ENCODE data around the gene RAP1GAP2.

RAP1GAP2 gene

GRCh38 chr17:2786176-2786881 is 9.9 kb upstream of the RAP1GAP2 start:
- DNase-seq (ENCODE audit: low read depth): peak; percentile 83

DNA sequence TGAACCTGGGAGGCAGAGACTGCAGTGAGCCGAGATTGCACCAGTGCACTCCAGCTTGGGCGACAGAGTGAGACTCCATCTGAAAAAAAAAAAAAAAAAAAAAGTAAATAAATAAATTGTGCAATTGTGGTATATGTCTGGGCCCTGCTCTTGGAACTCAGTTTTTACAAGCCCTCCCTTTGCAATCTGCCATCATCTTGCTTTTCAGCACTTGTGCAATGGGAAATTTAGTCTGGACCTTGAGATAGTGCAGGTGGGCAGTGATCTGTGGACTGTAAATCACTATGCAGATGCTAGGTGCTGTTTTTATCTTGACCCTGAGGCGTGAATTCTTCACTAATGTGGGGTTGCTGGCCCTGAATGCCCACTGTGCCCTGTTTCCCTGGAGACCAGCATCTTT is 6.5 kb upstream of the RAP1GAP2 start:
- no peak for DNase-seq (ENCODE audit: low read depth)

DNA sequence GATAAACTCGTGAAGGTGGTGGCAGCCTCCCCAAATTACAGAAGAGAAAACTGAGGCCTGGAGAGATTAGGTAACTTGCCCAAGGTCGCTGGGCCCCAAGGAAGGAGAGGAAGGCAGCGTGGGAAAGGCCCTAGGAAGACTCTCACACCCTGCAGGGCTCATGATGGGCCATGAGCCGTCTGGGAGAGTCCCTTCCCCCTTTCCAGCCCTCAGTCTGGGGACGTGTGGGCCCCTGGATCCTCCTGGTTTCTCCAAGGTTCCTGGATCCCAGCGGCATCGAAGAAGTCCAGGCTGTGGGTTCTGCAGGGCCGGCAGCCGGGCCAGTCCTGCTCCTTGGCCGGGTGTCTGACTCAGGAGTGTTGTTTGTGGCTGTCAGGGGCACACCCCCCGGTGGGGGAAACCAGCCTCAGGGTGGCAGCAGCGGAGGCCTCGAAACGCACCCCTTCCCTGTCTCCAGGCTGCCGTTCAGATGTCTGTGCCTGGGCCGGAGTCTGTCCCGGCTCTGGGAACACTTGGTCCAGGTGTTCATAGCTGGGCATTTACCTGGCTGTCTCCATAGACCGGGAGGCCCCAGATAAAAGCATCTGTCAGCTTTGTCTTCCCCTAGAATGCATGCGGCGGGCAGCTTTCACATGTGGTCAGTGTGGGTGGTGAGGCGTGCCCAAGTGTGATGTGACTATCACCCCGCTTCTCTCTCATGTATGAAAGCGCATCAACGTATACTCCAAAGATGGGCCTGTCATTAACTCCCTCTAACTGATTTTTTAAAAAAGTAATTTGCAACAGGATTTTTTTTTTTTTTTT is 3.7 kb upstream of the RAP1GAP2 start:
- peak; percentile 44 for DNase-seq (ENCODE audit: low read depth)

DNA sequence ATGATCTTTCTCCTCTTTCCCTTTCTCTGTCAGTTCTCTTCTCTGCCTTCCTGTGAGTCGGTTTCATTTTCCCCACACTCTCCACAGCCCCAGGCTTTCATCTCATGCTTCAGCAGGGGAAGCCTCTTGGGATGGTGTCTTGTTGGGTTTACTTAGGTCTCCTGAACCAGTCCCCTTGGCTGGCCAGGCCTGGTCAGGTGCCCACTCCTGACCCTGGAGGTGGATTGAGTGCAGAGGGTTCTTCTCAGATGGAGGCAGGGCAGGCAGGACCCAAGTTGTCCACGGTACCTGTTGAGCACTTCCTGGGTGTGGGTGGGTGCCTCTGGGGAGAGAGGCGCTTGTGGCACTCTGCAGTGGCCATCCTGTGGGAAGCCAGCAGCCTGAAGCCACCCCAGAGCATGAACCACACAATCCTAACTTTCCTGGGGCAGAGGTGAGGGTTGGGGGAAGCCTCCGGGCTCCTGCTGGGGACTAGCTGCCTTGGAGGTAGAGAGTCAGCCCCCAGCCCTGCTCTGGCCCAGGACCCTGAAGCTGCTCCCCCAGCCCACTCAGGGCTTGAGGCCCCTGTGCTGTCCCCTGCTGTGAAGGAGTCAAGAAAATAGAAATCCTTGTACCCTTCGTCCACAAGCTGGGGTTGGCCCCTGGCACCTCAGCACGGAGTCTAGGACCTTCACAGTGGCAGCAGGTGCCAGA is 2.0 kb upstream of the RAP1GAP2 start:
- no peak for DNase-seq (ENCODE audit: low read depth)

DNA sequence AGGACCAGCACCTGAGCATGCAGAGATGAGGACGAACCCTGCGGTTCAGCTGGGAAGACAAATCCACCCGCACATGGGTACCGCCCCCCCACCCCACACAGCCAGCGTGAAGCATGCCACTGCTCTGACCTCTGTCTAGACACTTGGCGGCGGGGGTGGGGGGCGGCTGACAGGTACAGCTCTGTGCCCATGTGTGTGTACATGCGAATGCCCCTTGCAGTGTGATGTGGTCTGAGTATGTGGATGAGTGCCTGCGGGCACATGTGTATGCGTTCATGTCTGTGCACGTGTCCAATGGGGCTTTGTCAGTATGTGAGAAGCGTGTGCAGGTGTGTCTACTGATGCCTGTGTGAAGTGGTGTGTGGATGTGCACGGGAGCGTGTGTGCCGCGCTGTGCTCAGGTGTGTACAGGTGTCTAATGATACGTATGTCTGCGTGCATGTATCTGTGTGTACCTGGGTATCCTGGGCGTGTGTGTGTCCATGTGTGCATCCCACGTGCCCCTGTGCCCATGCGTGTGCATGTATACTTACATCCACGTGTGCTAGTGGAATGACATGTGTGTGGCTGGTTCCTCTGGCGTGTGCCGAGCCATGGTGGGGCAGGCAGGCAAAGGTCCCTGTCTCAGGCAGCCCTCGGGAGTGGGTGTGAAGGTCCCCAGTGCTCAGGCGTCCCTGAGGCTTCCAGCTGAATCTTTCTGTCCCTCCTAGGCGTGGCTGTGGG is 636 bp upstream of the RAP1GAP2 start:
- no peak for DNase-seq (ENCODE audit: low read depth)

DNA sequence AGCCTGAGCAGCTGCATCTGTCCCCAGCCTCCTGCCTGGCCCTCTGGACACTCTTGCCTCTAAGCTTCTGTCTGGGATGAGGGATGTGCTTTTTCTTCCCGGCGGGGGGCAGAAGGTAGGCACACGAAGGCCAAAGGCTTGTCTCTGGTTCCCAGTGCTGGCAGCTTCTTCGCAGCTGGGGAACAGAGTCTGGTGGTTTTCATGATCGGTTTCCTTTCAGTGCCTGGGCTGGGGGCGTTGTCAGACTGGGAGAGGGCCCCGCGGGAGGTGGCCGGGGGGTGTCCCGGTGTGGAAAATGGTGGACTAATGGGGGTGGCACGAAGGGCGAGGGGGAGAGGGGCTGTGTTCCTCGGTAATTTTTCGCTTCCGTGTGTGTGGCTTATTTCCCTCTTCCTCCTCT is 988 bp downstream of the RAP1GAP2 start:
- DNase-seq (ENCODE audit: low read depth): no peak

GRCh38 chr17:2797637-2798036 is 1.4 kb downstream of the RAP1GAP2 start:
- DNase-seq (ENCODE audit: low read depth): no peak

DNA sequence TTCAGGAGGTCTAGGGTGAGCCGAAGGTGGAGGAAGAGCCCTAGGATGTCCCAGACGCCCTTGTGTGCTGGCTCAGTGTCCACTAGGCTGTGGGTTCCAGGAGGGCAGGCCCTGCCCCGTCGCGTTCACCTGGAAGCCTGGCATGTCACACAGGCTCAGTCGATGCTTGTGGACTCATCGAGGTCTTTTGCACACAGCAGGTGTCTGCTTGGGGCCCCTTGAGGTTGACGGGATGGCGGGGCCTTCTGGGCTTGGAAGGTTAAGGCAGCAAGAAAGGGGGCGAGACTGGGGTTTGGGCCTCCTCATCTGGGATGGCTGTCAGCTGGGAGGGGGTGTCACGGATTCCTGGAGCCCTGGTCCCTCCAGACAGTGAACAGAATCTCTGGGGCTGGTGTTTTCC is 1.9 kb downstream of the RAP1GAP2 start:
- no peak for DNase-seq (ENCODE audit: low read depth)

- no peak for DNase-seq (ENCODE audit: low read depth)
These were observed 2.4 kb downstream of the RAP1GAP2 start for GRCh38 chr17:2798678-2799077.

DNA sequence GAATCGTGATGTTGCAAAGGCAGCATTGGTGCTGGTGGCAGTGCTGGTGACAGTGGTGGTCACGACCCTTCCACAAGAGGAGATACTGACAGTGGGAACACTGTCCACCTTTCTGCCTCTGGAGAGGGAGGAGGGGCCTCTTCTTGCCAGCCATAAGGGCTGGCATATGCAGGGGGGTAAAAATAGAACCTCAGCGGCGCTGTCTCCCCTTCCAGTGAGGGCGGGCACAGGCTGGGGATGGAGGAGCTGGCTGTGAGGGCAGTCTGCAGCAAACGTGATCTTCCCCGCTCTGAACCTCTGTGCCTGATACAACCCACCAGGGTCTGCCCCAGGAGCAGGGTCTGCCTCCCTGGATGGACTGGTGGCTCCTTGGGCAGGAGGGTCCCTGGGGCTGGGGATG is 3.4 kb downstream of the RAP1GAP2 start:
- DNase-seq (ENCODE audit: low read depth): no peak

- no peak for DNase-seq (ENCODE audit: low read depth)
These were observed 4.1 kb downstream of the RAP1GAP2 start for GRCh38 chr17:2800367-2800766.

GRCh38 chr17:2801841-2802240 is 5.6 kb downstream of the RAP1GAP2 start:
- no peak for DNase-seq (ENCODE audit: low read depth)

DNA sequence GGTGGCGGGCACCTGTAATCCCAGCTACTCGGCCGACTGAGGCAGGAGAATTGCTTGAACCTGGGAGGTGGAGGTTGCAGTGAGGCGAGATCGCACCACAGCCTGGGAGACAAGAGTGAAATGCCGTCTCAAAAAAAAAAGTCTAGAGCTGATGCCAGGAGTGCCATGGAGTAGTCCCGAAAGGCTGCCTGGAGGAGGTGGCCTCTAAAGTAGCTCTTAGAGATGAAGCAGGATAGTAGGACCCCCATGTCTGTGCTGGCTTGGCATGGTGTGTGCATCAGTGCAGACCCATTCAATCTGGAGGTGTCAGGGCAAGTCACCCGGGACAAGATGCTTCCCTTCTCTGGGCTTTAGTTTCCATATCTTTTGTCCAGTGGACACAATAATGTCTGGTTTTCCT is 6.3 kb downstream of the RAP1GAP2 start:
- DNase-seq (ENCODE audit: low read depth): no peak

GRCh38 chr17:2803386-2803785 is 7.1 kb downstream of the RAP1GAP2 start:
- DNase-seq (ENCODE audit: low read depth): no peak

- DNase-seq (ENCODE audit: low read depth): no peak
These were observed 7.7 kb downstream of the RAP1GAP2 start for GRCh38 chr17:2803971-2804370.

DNA sequence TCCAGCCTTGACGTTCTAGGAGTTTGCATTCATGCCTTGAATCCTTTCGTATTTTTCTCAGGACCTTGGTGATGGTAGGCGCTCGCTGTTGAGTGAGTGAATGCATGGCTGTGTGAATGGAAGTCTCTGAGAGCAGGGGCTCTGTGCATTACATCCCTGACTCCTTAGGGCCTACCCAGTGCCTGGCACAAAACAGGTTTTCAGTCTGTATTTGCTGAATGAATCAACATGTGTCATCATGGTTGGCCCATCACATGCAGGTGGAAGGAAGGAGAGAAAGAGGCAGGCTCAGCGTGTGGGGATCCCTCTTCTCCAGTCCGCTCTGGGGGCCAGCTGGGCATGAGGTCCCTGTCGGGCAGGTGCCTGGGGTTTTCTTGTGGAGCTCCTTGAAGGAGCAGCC is 8.7 kb downstream of the RAP1GAP2 start:
- DNase-seq (ENCODE audit: low read depth): no peak

- no peak for DNase-seq (ENCODE audit: low read depth)
These were observed 9.7 kb downstream of the RAP1GAP2 start for GRCh38 chr17:2805961-2806360.

DNA sequence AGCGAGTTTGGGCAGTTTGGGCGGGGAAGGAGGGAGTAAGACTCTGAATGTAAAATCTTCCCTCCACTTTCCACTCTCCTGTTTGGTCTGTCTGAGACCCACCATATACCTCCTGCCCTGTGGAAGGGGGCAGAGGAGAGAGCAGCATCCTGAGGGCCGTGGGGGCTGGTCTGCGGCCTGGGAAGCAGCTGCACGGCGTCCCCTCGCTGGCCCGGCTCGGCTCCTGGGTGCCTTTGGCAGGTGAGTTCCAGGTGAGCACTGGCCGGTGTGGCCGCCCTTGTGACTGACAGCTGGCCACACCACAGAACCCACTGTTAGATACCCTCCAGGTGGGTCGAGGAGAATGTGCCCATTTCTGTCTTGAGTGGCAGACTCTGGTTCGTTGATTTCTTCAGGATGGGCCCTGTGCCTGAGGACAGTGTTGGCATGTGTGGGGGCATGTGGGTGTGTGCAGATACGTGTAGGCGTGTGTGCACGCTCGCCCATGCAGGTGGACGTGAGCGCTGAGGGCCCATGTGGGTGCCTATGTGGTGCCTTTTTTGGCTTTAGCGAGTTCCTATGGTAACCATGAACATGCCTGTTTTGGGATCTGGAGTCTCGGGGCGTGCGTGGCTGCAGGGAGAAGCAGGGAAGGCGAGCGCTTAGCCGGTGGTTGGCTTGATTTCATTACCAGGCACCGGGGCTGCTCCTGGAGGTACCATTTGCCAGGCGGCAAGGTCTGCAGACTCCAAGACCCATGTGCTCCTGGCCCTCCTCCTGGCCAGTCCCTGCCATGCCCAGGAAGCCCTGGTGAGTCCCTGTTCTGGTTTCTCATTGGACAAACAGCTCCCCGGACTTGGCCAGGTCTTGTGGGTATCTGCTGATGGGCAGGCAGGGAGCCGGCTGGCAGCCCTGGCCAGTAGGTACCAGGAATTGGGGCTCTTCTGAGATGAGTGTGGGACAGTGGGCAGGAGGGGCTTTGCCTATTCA is 12.4 kb downstream of the RAP1GAP2 start:
- DNase-seq (ENCODE audit: low read depth): no peak

GRCh38 chr17:2809337-2809736 is 13.1 kb downstream of the RAP1GAP2 start:
- DNase-seq (ENCODE audit: low read depth): no peak

GRCh38 chr17:2814049-2814448 is 17.8 kb downstream of the RAP1GAP2 start:
- no peak for DNase-seq (ENCODE audit: low read depth)

All from activated T-helper 1 cell treated with Interleukin-2 at 50 U/mL for 16 hours (primary cell).